ENCODE data around the gene NT5DC2. TPM values are rescaled to one million over a fixed set of nuclear protein-coding genes. Genes with fewer than 3 reads are reported as not detected.

The NT5DC2 gene
- total and polyA plus RNA-seq, 2 of the 8 experiments (the other 6 are each of a cell fraction or from before 2014, with no cell fraction given): 331 to 477 TPM

GRCh38 chr3:52522651-52523251, 10.9 kb downstream of the NT5DC2 start:
- no peak overlapping the region for H2BK12ac ChIP-seq (ENCODE audit: low read depth, low read length)
- H3K79me2 ChIP-seq (ENCODE audit: control insufficient read depth in 1 of 2, insufficient read depth in 2 of 2, low read length in 2 of 2): no peaks in the 10 kb centered on the region
- no peak overlapping the region for H2BK20ac ChIP-seq (ENCODE audit: low read length)
- no peak overlapping the region for H2BK120ac ChIP-seq (replicated peaks; ENCODE audit: low read depth, low read length)
- H3K9ac ChIP-seq (replicated peaks in 1 of 4; ENCODE audit: extremely low read depth in 1 of 4, low read depth in 3 of 4, low read length in 3 of 4): no peak overlapping the region; a peak in 1 of 7 replicates
- H3K27me3 ChIP-seq (replicated peaks in 1 of 4; ENCODE audit: control insufficient read depth in 3 of 4, extremely low read depth in 1 of 4, insufficient read depth in 3 of 4, low read length in 3 of 4): peaks cover 0 to 8% (median 3%) of the 10 kb centered on the region in 4 experiments; a peak in 5 of 7 replicates
- no peak overlapping the region for H4K5ac ChIP-seq (ENCODE audit: insufficient read length, low read depth, low read length)
- 0 out of 2 replicates have a peak, but pooled peaks cover under 1% of the 10 kb centered on the region for H3K79me1 ChIP-seq (ENCODE audit: low read depth, low read length)
- H3K4me1 ChIP-seq (replicated peaks in 1 of 4; ENCODE audit: control insufficient read depth in 3 of 4, insufficient read depth in 4 of 4, low read length in 3 of 4): peaks cover 0 to 6% (median 4%) of the 10 kb centered on the region in 4 experiments; a peak in 5 of 7 replicates
- H3K23ac ChIP-seq (ENCODE audit: insufficient read length): no peak overlapping the region
- H2AK5ac ChIP-seq (ENCODE audit: low read depth, low read length): no peak overlapping the region
- FAIRE-seq: no peak
- no peak overlapping the region for H3K56ac ChIP-seq (replicated peaks; ENCODE audit: insufficient read length, low read depth, low read length)
- no peak overlapping the region for H4K8ac ChIP-seq (ENCODE audit: extremely low read depth, insufficient read depth, low read length)
- no peak overlapping the region; the same call in 1 of the 2 replicates for H2BK5ac ChIP-seq (ENCODE audit: low read depth, low read length)
- no peak overlapping the region for H3K18ac ChIP-seq (ENCODE audit: extremely low read depth, low read length)
- ChIA-PET POLR2A (ENCODE audit: partially characterized antibody) (interaction anchor here (0.7 to 3.5 kb wide), 7 partner anchors 10 to 57 kb away, joined by 3 to 16 read pairs (median 5); partner anchors contain the start of genes STAB1 and UQCC5), CTCF (ENCODE audit: partially characterized antibody) (no interaction called here)
- H3K9me3 ChIP-seq (ENCODE audit: insufficient read depth in 2 of 2, low read depth in 1 of 2, low read length in 1 of 2): no peaks in the 10 kb centered on the region
- no peak for TF ChIP-seq KDM1A (IDR thresholded peaks at IDR 0.05; ENCODE audit: borderline replicate concordance, low read length)
- no peak overlapping the region for H3K4me3 ChIP-seq (ENCODE audit: extremely low read depth in 1 of 4, insufficient read depth in 2 of 4, low read depth in 3 of 4, low read length in 4 of 4)
- no peak overlapping the region for H3K14ac ChIP-seq (ENCODE audit: insufficient read length)
- DNase-seq (ENCODE audit: low read depth in 1 of 2, low spot score in 2 of 2): no peak
- peaks cover 3 to 28% of the 10 kb centered on the region in 2 experiments for H4K20me1 ChIP-seq (replicated peaks in 1 of 2; ENCODE audit: control insufficient read depth in 1 of 2, insufficient read depth in 2 of 2, low read length in 2 of 2)
- no peak overlapping the region for H3K4ac ChIP-seq (replicated peaks; ENCODE audit: insufficient read length, low read depth, low read length)
- no peak overlapping the region for H3K4me2 ChIP-seq (ENCODE audit: insufficient read depth in 1 of 2, low read depth in 2 of 2, low read length in 2 of 2)
- 90% methylated on average over 11 of the region's 14 CpGs; no CpG with 5 or more reads in 1 of the 2 experiments for WGBS, 2 experiments (ENCODE audit: extremely low coverage in 1 of 2, insufficient coverage in 1 of 2, insufficient read length in 1 of 2, insufficient replicate concordance in 2 of 2, low coverage in 1 of 2, low lambda C conversion rate in 2 of 2, missing lambda C conversion rate in 1 of 2)
- H4K91ac ChIP-seq (replicated peaks; ENCODE audit: insufficient read length, low read length): no peak overlapping the region
- H2AFZ ChIP-seq (ENCODE audit: low read length): no peak overlapping the region
- no peak overlapping the region for H2BK15ac ChIP-seq (ENCODE audit: low read length)
- peaks cover 16 to 47% (median 27%) of the 10 kb centered on the region in 4 experiments for H3K36me3 ChIP-seq (ENCODE audit: control insufficient read depth in 2 of 4, insufficient read depth in 4 of 4, low read length in 3 of 4)
- H3K27ac ChIP-seq (ENCODE audit: low read depth, low read length): no peak overlapping the region
- no peaks in the 10 kb centered on the region; the same call in 1 of the 2 replicates for H3K23me2 ChIP-seq (ENCODE audit: low read depth, low read length)
